NCI-H2171 treated with DMSO at 0.1 percent for 48 hours (cell line): Measurements from ENCODE around the gene GJA9.

Experiments
- DNase-seq: peaks from one replicate; lab custom pipeline; 2025; lab: John Stamatoyannopoulos, UW

GJA9 gene

GRCh38 chr1:38831731-38832369, 49.5 kb downstream of the GJA9 start:
- no peak for DNase-seq

DNA sequence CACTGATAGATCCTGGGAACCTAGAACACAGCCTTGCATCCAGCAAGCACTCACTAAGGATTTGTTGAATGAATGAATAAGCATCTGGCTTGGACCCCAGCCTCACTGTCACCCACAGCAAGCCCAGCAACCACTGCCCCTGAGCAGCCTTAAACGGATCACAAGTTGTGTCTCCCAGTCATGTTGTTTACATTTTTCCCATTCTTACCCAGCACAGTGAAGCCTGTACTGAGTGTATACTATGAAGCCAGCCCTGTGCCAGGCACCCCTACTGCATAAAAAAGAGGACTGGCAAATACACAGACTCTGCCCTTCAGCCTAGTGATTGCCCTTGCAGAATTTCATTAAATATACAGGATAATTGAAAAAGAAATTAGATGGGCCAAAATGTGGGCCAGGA, 52.0 kb downstream of the GJA9 start:
- DNase-seq = no peak

DNA sequence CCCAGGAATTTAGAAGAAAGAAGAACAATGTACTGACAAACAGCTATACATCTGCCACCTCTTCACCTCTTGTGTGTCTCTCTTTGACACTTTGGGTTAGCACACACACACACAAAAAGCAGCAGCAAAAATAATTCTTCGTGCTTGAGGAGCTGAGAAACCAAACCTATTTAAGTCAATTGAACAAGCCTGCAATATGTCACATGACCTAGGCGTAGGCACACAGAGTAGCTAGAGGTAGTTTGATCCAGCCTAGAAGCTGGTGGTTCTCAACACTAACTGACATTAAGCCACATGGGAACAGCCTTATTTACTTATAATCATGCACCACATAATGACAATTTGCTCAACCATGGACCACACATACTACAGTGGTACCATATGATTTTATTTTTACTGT, 54.1 kb downstream of the GJA9 start:
- no peak for DNase-seq

- no peak for DNase-seq
These were observed 54.5 kb downstream of the GJA9 start for GRCh38 chr1:38826886-38827285.

- no peak for DNase-seq
These were observed 55.1 kb downstream of the GJA9 start for GRCh38 chr1:38826262-38826661.
